ENCODE data around the gene FOXK2. TPM values are rescaled to one million over a fixed set of nuclear protein-coding genes. Genes with fewer than 3 reads are reported as not detected.

Gene FOXK2
- total RNA-seq, 1 donor: 16.1 TPM

DNA sequence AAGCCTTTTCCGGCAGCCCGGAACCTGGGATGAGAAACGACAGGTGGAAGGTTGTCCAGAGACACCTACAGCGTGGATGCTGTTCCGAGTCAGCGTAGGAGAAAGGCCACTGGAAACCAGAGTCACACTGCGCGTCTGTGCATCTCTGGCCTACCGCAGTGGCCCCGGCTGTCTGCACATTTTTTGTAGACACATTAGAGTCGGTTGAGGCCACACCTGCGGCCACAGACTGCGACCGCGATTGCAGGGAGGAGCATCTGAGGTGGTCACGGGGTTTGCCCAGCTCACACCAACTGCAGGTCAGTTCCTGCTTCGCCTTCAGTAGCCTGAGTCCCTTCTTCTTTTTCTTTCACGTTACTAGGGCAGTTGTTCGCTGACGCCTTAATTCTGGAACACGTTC, 76.4 kb downstream of the FOXK2 start:
- no peaks in the 10 kb centered on the region for H3K27me3 ChIP-seq (ENCODE audit: insufficient read depth, low read length)
- H3K4me1 ChIP-seq (ENCODE audit: insufficient read depth, low read length): peaks cover 38% of the 10 kb centered on the region
- no peak overlapping the region for H3K4me3 ChIP-seq (ENCODE audit: low read length)
- no peaks in the 10 kb centered on the region for H3K9me3 ChIP-seq (ENCODE audit: low read depth, low read length)

DNA sequence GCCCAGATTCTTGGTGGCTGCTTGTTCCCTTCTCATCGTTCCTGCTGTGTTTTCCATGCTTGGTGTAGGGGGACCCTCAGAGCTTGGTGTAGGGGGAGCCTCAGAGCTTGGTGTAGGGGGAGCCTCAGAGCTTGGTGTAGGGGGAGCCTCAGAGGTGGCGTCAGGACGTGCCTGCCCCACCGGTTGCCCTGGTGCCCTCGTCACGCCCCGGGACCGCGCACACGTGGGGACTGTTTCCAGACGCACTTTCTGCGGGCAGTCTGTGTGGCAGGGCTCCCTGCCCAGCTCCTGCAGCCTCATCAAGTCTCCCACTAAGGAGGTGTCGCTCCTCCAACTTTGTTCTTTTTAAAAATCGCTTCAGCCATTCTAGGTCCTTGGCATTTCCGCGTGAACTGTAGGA, 76.8 kb downstream of the FOXK2 start:
- Histone ChIP-seq H3K4me1 (ENCODE audit: insufficient read depth, low read length) (peaks cover 36% of the 10 kb centered on the region), H3K27me3 (ENCODE audit: insufficient read depth, low read length) (no peaks in the 10 kb centered on the region), H3K4me3 (ENCODE audit: low read length) (no peak overlapping the region), H3K9me3 (ENCODE audit: low read depth, low read length) (no peaks in the 10 kb centered on the region)

DNA sequence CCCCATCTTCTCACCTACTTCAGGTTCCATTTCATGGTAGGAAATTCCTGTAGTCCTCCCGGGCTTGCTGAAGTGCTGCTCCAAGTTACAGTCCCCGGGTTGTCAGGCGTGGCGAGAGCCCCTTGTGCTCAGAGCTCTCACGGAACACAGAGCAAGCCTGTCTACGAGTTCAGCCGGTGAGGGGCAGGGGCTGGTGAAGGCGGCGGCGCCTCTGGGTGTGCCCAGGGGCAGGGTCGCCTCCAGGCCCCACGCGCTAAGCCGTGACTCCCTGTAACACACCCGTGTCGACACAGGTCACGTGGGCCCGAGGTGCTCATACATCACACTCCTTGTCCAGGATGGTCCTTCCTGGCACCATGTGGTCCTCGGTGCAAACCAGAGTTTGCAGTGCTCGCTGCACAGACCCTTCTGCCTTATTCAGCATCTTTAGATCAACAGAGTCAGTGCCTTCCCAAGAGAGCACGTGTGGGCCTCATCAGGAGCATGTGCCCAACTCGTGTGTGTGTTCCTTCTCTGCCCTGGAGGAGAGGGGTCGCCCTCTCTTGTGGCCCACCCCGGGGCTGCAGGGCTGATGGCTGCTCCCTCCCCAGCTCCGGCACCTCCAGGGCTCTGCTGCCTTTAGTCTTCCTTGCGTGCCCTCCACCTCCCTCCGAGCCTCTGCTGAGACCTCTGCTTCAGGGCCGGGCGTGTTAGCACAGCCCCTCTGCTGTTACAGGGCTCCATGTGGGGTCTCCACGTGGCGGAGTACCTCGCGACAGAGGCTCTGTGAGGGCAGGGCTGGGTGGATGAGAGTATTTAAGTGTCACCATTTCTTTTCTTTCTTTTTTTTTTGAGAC, 77.5 kb downstream of the FOXK2 start:
- H3K4me3 ChIP-seq (ENCODE audit: low read length): no peak overlapping the region

DNA sequence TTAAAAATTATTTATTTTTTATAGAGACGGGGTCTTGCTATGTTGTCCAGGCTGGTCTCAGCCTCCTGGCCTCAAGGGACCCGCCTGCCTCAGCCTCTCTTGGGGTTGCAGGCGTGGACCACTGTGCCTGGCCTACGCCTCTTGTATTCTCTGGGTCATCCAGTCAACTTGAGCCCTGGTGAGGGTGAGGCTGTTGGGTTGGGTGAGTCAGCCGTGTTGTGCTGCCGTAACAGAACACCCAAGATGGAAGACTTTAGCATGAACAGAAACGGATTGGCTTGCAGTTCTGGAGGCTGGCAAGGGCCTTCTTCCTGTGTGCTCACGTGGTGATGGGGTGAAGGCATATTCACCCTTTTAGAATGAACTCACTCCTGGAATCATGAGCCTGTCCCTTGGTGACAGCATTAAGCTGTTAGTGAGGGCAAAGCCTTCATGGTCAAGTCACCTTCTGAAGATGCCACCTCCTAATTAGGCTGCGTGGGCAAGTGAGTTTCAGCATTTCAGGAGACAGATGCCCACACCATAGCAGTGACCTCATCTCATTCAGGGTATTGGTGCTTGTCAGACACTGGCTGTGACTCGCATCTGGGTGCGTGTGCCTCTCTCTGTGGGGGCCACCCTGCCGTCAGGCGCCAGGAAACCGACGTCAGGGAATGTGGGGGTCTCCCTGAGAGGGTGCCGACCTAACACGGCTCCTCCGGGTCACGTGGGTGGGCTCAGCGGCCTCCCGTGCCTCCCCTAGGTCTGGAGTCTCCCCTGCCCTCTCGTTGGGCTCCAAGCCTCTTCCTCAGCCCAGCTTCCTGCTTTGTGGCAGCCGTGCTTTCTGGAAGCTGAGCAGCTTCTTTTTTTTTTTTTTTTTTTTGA, 79.0 kb downstream of the FOXK2 start:
- H3K4me1 ChIP-seq (ENCODE audit: insufficient read depth, low read length): peaks cover 18% of the 10 kb centered on the region
- H3K4me3 ChIP-seq (ENCODE audit: low read length): no peak overlapping the region
- H3K27me3 ChIP-seq (ENCODE audit: insufficient read depth, low read length): no peaks in the 10 kb centered on the region
- H3K9me3 ChIP-seq (ENCODE audit: low read depth, low read length): no peaks in the 10 kb centered on the region

More for the DNA sequence above, 77.5 kb downstream of the FOXK2 start:
- Histone ChIP-seq H3K4me1 (ENCODE audit: insufficient read depth, low read length) (peaks cover 28% of the 10 kb centered on the region), H3K9me3 (ENCODE audit: low read depth, low read length) (no peaks in the 10 kb centered on the region), H3K27me3 (ENCODE audit: insufficient read depth, low read length) (no peaks in the 10 kb centered on the region)

DNA sequence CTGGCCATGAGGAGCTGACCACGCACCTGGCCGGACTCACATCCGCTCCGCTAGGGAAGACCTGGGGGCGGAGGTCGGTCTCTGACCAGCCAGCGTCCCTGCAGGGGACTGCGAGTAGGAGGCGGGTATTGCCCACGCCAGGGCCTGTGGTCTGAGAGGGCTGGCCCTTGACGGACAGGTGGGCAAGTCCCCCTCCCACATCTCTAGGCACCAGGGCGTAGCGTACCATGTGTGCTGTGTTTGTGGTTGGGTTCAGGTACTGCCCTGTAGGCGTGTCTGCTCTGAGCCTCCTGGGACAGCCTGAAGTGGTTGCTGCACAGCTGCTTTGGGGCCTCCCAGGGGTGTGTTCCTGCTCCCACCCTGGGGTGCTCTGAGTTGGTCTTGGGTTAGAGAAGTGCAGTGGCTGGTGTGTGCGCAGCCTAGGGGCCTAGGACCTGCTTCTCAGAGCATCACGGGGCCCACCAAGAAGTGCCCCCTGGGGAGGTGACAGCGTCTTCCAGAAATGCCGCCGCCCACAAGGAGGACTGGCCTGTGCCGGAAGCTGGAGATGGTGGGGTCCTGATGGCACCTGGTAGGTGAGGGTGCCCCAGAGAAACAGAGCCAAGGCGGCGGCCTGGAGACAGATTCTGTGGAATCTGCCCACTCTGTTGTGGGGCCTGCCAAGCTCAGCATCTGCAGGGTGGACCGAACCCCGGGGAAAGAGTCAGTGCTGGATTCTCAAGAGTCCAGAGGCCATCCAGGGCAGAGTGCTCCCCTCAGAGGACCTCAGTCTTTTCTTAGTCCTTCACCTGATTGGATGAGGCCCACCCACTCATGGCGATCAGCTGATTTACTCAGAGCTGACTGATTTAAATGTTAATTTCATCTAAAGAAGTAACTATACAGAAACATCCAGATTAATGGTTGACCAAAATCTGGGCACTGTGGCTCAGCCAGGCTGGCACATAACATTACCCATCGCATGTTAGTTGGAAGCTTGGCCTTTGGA, 80.4 kb downstream of the FOXK2 start:
- H3K9me3 ChIP-seq (ENCODE audit: low read depth, low read length): no peaks in the 10 kb centered on the region
- no peaks in the 10 kb centered on the region for H3K27me3 ChIP-seq (ENCODE audit: insufficient read depth, low read length)
- no peak overlapping the region for H3K4me3 ChIP-seq (ENCODE audit: low read length)
- peaks cover 16% of the 10 kb centered on the region for H3K4me1 ChIP-seq (ENCODE audit: insufficient read depth, low read length)

DNA sequence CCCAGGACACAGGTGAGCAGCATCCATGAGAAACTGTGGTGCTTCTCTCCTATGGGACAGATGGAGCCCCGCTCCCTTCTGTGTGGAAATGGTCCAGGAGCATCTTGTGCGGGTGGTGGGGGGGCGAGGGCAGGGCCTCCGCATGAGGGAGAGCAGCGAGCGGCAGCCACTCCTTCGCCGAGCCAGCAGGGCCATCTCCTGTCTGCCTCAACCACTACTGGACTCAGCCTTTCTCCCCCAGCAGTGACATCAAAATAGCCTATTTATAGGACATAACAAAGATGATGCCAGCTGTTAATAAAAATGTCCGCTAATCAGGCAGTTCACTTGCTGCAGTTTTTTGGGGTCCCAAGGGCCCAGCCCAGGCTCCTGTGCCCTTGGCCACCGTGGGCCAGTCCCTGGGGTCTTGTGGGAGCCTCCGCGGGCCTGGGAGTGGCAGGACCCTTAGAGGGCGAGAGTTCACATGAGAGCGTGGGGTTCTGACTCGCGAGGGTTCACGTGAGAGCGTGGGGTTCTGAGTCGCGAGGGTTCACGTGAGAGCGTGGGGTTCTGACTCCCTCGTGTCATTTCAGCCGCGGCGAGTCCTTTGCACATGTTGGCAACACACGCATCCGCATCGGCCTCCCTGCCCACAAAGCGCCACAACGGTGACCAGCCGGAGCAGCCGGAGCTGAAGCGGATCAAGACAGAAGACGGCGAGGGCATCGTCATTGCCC, 81.4 kb downstream of the FOXK2 start:
- no peak overlapping the region for H3K4me3 ChIP-seq (ENCODE audit: low read length)
- no peaks in the 10 kb centered on the region for H3K9me3 ChIP-seq (ENCODE audit: low read depth, low read length)
- no peaks in the 10 kb centered on the region for H3K27me3 ChIP-seq (ENCODE audit: insufficient read depth, low read length)
- H3K4me1 ChIP-seq (ENCODE audit: insufficient read depth, low read length): peaks cover 16% of the 10 kb centered on the region

DNA sequence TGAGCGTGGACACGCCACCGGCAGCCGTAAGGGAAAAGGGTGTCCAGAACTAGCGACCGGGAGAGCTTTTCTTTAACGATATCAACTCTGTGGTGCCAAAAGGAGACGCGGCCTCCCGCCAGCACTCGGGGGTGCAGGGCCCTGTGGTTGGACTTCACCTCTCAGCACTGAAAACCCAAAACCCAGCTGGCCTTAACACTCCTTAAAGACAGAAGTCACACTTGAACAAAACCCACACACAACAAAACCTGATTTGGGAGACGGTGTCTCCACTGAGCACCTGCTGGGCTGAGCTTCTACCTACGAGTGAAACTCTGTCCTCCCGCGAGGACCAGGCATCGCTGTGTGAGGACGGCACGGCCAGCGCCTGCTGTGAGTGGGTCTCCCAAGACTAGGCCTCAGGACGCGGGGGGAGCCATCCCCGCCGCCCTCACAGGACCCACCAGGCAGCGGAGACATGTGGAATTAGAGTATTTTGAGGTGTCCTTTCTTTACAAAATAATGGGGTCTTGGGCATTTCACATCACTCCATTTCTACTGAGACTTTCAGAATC, 82.0 kb downstream of the FOXK2 start:
- Histone ChIP-seq H3K4me3 (ENCODE audit: low read length) (no peak overlapping the region), H3K9me3 (ENCODE audit: low read depth, low read length) (no peaks in the 10 kb centered on the region), H3K27me3 (ENCODE audit: insufficient read depth, low read length) (no peaks in the 10 kb centered on the region), H3K4me1 (ENCODE audit: insufficient read depth, low read length) (peaks cover 16% of the 10 kb centered on the region)

DNA sequence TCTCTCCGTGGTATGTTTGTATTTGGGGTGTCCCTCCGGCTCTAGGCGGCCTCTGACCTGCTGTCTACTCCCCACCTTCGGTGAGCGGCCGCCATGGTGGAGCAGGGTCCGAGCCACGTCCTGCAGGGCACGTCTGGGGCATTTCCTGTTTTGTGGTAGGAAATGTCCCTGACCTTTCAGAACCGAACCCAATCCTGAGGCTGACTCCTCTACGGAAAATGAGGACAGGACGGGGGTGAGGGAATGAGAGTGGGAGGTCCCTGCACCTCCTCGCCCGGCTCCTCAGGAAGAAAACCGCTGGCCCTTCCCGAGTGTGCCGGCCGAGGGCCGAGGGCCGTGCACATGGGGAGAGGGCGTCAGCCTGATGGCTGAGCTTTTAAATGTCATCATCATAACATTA, 83.0 kb downstream of the FOXK2 start:
- Histone ChIP-seq H3K27me3 (ENCODE audit: insufficient read depth, low read length) (no peaks in the 10 kb centered on the region), H3K9me3 (ENCODE audit: low read depth, low read length) (no peaks in the 10 kb centered on the region), H3K4me1 (ENCODE audit: insufficient read depth, low read length) (peaks cover 16% of the 10 kb centered on the region), H3K4me3 (ENCODE audit: low read length) (no peak overlapping the region)

DNA sequence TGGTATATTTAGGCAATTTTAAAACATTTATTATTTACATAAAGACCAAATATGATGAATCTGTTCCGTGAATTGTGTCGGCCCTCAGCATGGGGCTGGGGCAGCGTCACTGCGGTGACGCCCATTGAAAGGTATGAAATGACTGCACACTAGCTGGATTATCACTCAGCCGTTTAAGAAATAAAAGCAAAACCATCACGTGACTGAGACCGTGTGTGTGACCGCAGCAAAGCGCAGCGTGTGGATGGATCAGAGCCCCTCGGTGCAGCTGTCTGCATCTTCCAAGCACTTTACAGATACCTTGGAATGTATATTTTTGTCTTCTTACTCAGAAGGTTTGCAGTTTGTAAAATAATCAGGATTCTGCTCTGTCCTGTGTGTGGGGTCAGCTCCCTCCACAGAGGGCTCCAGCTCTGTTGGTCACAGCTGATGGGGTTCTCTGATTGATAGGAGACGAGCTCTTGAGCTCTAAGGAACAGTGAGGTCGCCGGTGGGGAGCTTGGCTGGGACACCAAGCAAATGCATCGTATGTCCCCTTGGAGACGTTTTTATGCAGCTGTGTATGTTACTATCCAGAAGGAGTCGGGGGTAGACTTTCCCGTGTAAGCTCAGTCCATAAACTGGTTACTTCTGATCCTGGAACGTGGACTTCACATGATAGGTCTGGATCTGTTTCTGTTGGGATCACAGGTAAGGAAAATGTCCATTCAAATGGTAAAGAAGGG, 83.6 kb downstream of the FOXK2 start:
- no peak overlapping the region for H3K4me3 ChIP-seq (ENCODE audit: low read length)
- peaks cover 16% of the 10 kb centered on the region for H3K4me1 ChIP-seq (ENCODE audit: insufficient read depth, low read length)
- H3K27me3 ChIP-seq (ENCODE audit: insufficient read depth, low read length): no peaks in the 10 kb centered on the region
- H3K9me3 ChIP-seq (ENCODE audit: low read depth, low read length): no peaks in the 10 kb centered on the region

DNA sequence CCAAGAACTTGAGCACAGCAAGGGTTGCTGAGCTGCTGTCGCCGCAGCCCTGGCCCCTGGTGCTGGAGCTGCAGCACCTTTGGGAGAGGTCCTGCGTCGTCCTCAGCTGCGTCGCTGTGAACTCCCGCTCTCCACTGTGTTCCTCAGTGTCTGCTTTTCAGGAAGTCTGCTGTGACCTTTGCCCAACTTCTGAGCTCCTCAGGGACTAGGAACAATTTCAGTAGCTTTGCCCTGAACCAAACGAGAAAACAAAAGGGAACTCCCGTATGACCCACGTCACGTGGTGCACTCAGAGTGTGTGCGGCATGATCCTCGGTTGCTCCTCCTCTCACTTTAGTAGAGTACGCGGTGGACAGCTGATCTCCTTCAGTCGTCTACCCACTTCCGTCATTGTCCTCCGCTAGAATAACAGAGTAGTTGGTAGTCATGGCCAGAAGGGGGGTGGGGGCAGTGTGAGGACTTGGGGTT, 84.5 kb downstream of the FOXK2 start:
- Histone ChIP-seq H3K27me3 (ENCODE audit: insufficient read depth, low read length) (no peaks in the 10 kb centered on the region), H3K4me3 (ENCODE audit: low read length) (no peak overlapping the region), H3K4me1 (ENCODE audit: insufficient read depth, low read length) (peaks cover 16% of the 10 kb centered on the region)

DNA sequence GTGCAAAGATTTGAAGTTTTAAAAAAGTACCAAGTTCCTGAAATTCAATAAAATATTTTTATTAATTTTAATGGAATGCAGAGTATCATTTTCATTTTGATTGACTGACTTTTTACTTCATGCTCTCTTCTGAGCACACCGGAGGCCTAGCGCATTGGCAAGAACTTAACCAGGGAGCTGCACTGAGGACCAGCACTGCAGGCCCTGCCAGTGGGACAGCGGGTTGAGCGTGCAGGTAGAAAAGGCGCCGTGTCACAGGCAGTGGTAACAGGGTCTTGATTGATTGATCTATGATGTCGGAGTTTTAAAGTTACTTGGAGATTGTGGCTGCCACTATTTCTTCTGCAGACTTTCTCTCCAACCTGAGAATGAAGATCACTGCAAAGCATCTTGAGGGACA, 85.0 kb downstream of the FOXK2 start:
- H3K9me3 ChIP-seq (ENCODE audit: low read depth, low read length): no peaks in the 10 kb centered on the region
- peaks cover 16% of the 10 kb centered on the region for H3K4me1 ChIP-seq (ENCODE audit: insufficient read depth, low read length)
- no peak overlapping the region for H3K4me3 ChIP-seq (ENCODE audit: low read length)
- H3K27me3 ChIP-seq (ENCODE audit: insufficient read depth, low read length): no peaks in the 10 kb centered on the region

More for the DNA sequence above, 84.5 kb downstream of the FOXK2 start:
- no peaks in the 10 kb centered on the region for H3K9me3 ChIP-seq (ENCODE audit: low read depth, low read length)

DNA sequence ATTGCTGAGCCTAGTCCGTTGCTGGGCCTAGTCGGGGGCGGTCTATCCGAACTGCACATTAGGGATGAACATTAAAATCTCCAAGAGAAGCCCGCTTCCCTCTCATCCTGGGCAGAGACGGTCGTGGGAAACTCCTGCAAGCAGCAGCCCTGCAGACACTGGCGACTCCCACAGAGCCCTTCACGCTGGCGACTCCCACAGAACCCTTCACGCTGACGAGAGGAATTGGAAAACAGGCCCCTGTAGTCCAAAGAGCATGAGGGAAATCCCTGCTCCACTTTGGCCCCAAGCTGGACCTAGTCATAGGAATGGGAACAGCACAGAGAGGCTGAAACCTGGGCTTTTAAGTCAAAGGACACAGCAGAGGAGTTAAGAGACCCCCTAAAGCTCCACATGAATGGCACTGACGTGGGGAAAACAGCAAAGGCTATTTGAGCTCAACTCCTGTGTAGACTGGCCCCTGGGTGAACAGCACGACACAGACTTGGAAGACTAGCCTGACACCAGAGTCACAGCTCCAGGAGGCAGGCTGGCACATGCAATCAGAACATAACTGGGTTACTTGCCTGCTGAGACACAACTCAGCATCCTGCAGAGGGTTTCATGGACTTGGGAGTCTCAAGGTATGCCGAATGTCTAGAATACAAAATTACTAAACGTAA, 86.5 kb downstream of the FOXK2 start:
- Histone ChIP-seq H3K4me3 (ENCODE audit: low read length) (no peak overlapping the region), H3K4me1 (ENCODE audit: insufficient read depth, low read length) (peaks cover 16% of the 10 kb centered on the region), H3K27me3 (ENCODE audit: insufficient read depth, low read length) (no peaks in the 10 kb centered on the region), H3K9me3 (ENCODE audit: low read depth, low read length) (no peaks in the 10 kb centered on the region)

DNA sequence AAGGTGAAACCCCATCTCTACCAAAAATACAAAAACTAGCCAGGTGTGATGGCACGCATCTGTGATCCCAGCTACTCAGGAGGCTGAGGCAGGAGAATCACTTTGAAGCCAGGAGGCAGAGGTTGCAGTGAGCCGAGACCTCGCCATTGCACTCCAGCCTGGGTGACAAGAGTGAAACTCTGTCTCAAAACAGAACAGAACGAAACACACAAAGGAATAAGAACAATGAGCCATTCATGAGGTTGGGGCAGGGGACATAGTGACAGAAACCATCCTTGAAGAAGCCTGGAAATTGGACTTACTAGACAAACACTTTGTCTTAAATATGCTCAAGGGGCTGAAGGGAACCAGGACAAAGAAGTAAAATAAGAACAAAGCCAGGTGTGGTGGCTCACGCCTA, 89.3 kb downstream of the FOXK2 start:
- Histone ChIP-seq H3K4me1 (ENCODE audit: insufficient read depth, low read length) (peaks cover 9% of the 10 kb centered on the region), H3K4me3 (ENCODE audit: low read length) (no peak overlapping the region), H3K27me3 (ENCODE audit: insufficient read depth, low read length) (no peaks in the 10 kb centered on the region), H3K9me3 (ENCODE audit: low read depth, low read length) (no peaks in the 10 kb centered on the region)

All from mononuclear cell (primary cell).